HEK293T (cell line): ENCODE measurements around the gene NFIA.

ENCODE experiments used
- BHLHE40 ChIP-seq: fragments of 450-650 bp; IDR thresholded peaks from 2 replicates; pipeline ENCODE4 v1.6.1; 2016; ENCODE audit warnings: mild to moderate bottlenecking, moderate library complexity, borderline replicate concordance
- FOXA1 ChIP-seq: fragments of 450-650 bp; IDR thresholded peaks from 2 replicates; pipeline ENCODE4 v1.6.1; 2016; ENCODE audit warnings: mild to moderate bottlenecking
- FOXK2 ChIP-seq: fragments of 450-650 bp; IDR thresholded peaks from 2 replicates; pipeline ENCODE4 v1.6.1; 2016; ENCODE audit warnings: mild to moderate bottlenecking
- HDGF ChIP-seq: fragments of 450-650 bp; IDR thresholded peaks from 2 replicates; pipeline ENCODE4 v1.6.1; 2017; ENCODE audit warnings: antibody characterized with exemption, borderline replicate concordance
- LEF1 ChIP-seq: fragments of 450-650 bp; IDR thresholded peaks from 2 replicates; pipeline ENCODE4 v1.6.1; 2017; ENCODE audit warnings: mild to moderate bottlenecking, borderline replicate concordance
- NFRKB ChIP-seq: fragments of 450-650 bp; IDR thresholded peaks from 2 replicates; pipeline ENCODE4 v1.6.1; 2016; ENCODE audit warnings: mild to moderate bottlenecking, moderate library complexity
- SP1 ChIP-seq: fragments of 450-650 bp; IDR thresholded peaks from 2 replicates; pipeline ENCODE4 v1.6.1; 2017
- TARDBP ChIP-seq: fragments of 450-650 bp; IDR thresholded peaks from 2 replicates; pipeline ENCODE4 v1.6.1; 2016
- ZNF384 ChIP-seq: fragments of 450-650 bp; IDR thresholded peaks from 2 replicates; pipeline ENCODE4 v1.6.1; 2016

DNA sequence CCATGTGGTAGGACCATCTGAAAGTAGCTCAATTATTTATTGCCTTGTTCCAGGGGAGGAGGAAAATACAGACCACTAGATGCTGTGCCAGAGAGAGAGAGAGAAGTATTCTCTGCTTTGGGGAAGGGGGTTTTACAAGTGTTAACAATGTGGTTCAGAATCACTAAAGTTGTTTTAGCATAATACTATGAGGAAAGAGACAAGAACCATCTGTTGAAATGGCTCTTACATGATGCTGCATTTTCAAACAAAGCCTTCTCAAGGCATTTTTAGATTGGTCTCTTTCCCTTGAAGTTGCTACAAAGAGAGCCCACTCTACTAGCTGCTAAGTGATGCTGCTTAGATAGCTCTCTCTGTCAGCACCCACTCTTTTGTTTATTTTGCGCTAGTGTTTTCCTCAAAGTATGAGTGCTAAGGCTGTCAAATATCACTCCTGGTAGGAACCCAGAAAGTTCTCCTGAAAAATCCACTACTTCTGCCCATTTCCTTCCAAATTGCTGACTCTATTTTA is 255.1 kb downstream of the NFIA start:
- TF ChIP-seq LEF1 (no peak), SP1 (no peak), FOXA1 (no peak), BHLHE40 (no peak), ZNF384 (no peak), FOXK2 (no peak), TARDBP (no peak), HDGF (no peak), NFRKB (no peak)
